HG03060 (cell line): ENCODE data around the gene SHMT1.
"Not testable (repeated sequence)": the region's sequence is repeated elsewhere in the genome, so short reads cannot be mapped to it uniquely, and the experiment has no call there.

Source experiments
- ATAC-seq: cut with Tn5 transposase; IDR thresholded peaks from one replicate; pipeline ENCODE4 v1.9.1; 2021; ENCODE audit warnings: low read depth, moderate number of reproducible peaks; ENCODE audit not compliant: unreplicated experiment

SHMT1 gene

GRCh38 chr17:18303206-18303605 is 60.1 kb downstream of the SHMT1 start:
- not testable (repeated sequence) for ATAC-seq

GRCh38 chr17:18300725-18301480 is 62.4 kb downstream of the SHMT1 start:
- ATAC-seq: no peak

- not testable (repeated sequence) for ATAC-seq
Measured at GRCh38 chr17:18298061-18298460, 65.3 kb downstream of the SHMT1 start.

- no peak for ATAC-seq
Measured at GRCh38 chr17:18291718-18292540, 71.4 kb downstream of the SHMT1 start.

GRCh38 chr17:18285296-18285695 is 78.1 kb downstream of the SHMT1 start:
- ATAC-seq: no peak

- no peak for ATAC-seq
Measured at GRCh38 chr17:18281788-18282187, 81.6 kb downstream of the SHMT1 start.

- ATAC-seq: no peak
Measured at GRCh38 chr17:18280766-18281371, 82.5 kb downstream of the SHMT1 start.

- no peak for ATAC-seq
Measured at GRCh38 chr17:18280249-18280648, 83.1 kb downstream of the SHMT1 start.

- no peak for ATAC-seq
Measured at GRCh38 chr17:18278867-18279266, 84.5 kb downstream of the SHMT1 start.
